H1 (cell line): ENCODE measurements around the gene GPRIN3.

Experiments used
- ATF3 ChIP-seq: IDR thresholded peaks from 2 replicates; pipeline ENCODE4 v1.6.1; 2011; ENCODE audit warnings: low read depth, mild to moderate bottlenecking, low read length; ENCODE audit not compliant: insufficient read depth
- CEBPB ChIP-seq: IDR thresholded peaks from 2 replicates; pipeline ENCODE4 v1.6.1; 2012; ENCODE audit warnings: low read depth, low read length
- CHD1 ChIP-seq: IDR thresholded peaks from 2 replicates; pipeline ENCODE4 v1.6.1; 2012; ENCODE audit warnings: low read depth, low read length, improper control_type of control experiment
- CHD2 ChIP-seq: IDR thresholded peaks from 2 replicates; pipeline ENCODE4 v1.6.1; 2012; ENCODE audit warnings: low read length, improper control_type of control experiment
- CTCF ChIP-seq, 3 experiments: IDR thresholded peaks; 1 replicate in 2 of 3; 2 replicates in 1 of 3; pipeline versions ENCODE4 v1.5.1 to v1.6.1; 2011; ENCODE audit warnings: low read length in 3 of 3, mild to moderate bottlenecking in 3 of 3, inconsistent platforms in 2 of 3, low read depth in 1 of 3, moderate library complexity in 1 of 3; ENCODE audit not compliant: insufficient read depth in 1 of 3; ENCODE audit errors: control extremely low read depth in 1 of 3
- EP300 ChIP-seq, 2 experiments: IDR thresholded peaks; 1 replicate in 1 of 2; 2 replicates in 1 of 2; pipeline ENCODE4 v1.6.1; 2011 to 2012; ENCODE audit warnings: low read depth in 2 of 2, low read length in 2 of 2, mild to moderate bottlenecking in 2 of 2, borderline replicate concordance in 1 of 2, inconsistent platforms in 1 of 2, moderate library complexity in 1 of 2
- HDAC6 ChIP-seq: IDR thresholded peaks from one replicate; pipeline ENCODE4 v1.7.1; 2012; ENCODE audit warnings: low read depth, mild to moderate bottlenecking, inconsistent platforms, low read length, moderate library complexity
- KDM1A ChIP-seq: fragments of 200-600, 300-600 bp; sonication (generic); IDR thresholded peaks from 2 replicates; pipeline ENCODE4 v1.7.1; 2016; ENCODE audit warnings: mild to moderate bottlenecking, low read length, borderline replicate concordance
- POLR2A ChIP-seq, 2 experiments: IDR thresholded peaks; 1 replicate in 1 of 2; 2 replicates in 1 of 2; pipeline ENCODE4 v1.6.1; 2011; ENCODE audit warnings: low read depth in 2 of 2, low read length in 2 of 2, mild to moderate bottlenecking in 2 of 2; ENCODE audit errors: control extremely low read depth in 1 of 2
- POLR2AphosphoS5 ChIP-seq: IDR thresholded peaks from 2 replicates; pipeline ENCODE4 v1.6.1; 2011; ENCODE audit warnings: low read depth, low read length
- ZNF274 ChIP-seq: IDR thresholded peaks from 2 replicates; pipeline ENCODE4 v1.7.0; 2012; ENCODE audit warnings: low read length, borderline replicate concordance; ENCODE audit errors: extremely low read depth

GRCh38 chr4:89230271-89230670 is 77.3 kb downstream of the GPRIN3 start:
- TF ChIP-seq HDAC6: no peak
- TF ChIP-seq ATF3: no peak
- no peak for TF ChIP-seq POLR2AphosphoS5
- no peak for TF ChIP-seq CTCF (IDR thresholded peaks at IDR 0.05; ENCODE audit: control extremely low read depth in 1 of 3, insufficient read depth in 1 of 3, low read depth in 1 of 3, low read length in 3 of 3)
- no peak for TF ChIP-seq EP300 (IDR thresholded peaks at IDR 0.05; ENCODE audit: borderline replicate concordance in 1 of 2, low read depth in 2 of 2, low read length in 2 of 2)
- TF ChIP-seq POLR2A (IDR thresholded peaks at IDR 0.05; ENCODE audit: control extremely low read depth in 1 of 2, low read depth in 2 of 2, low read length in 2 of 2): no peak
- no peak for TF ChIP-seq ZNF274
- no peak for TF ChIP-seq KDM1A
- TF ChIP-seq CEBPB: no peak
- no peak for TF ChIP-seq CHD1
- TF ChIP-seq CHD2: no peak
